Psoas muscle (tissue), 8 donors: ENCODE measurements around the gene RAB17. TPM values are rescaled to one million over a fixed set of nuclear protein-coding genes. Genes with fewer than 3 reads are reported as not detected.

Experiments used
- ATAC-seq, 4 donors: fragments of 200-7000 bp; cut with Tn5 transposase; one replicate each; pipeline ENCODE4 v1.9.1; 2020; ENCODE audit warnings: moderate library complexity in 3 of 4, mild to moderate bottlenecking in 2 of 4
- DNase-seq, 2 donors: peaks; one replicate each; pipeline ENCODE4 v3.0.0-alpha.2; 2020
- H3K27ac ChIP-seq: fragments of 200-600 bp; one replicate; pipeline ENCODE4 v1.8.0; 2022
- H3K27me3 ChIP-seq, 3 donors: fragments of 200-600 bp in 1 of 3; one replicate each; pipeline versions ENCODE4 v1.6.1 to v1.8.0; 2013 to 2022; ENCODE audit warnings: low read length in 2 of 3, mild to moderate bottlenecking in 2 of 3, moderate library complexity in 1 of 3; ENCODE audit not compliant: insufficient read depth in 3 of 3
- H3K36me3 ChIP-seq, 2 donors: fragments of 200-600 bp in 1 of 2; one replicate each; pipeline versions ENCODE4 v1.6.1 to v1.8.0; 2013 to 2022; ENCODE audit warnings: low read depth in 1 of 2, mild to moderate bottlenecking in 1 of 2, moderate library complexity in 1 of 2; ENCODE audit not compliant: insufficient read depth in 1 of 2
- H3K4me1 ChIP-seq: fragments of 200-600 bp; one replicate; pipeline ENCODE4 v1.8.0; 2022
- H3K4me3 ChIP-seq: fragments of 200-600 bp; one replicate; pipeline ENCODE4 v1.8.0; 2022; ENCODE audit warnings: mild to moderate bottlenecking
- H3K9me3 ChIP-seq: fragments of 200-600 bp; one replicate; pipeline ENCODE4 v1.8.0; 2022
- WGBS, 3 donors: extraction: QIAGEN DNeasy Blood & Tissue Kit; methylation state at CpG; one replicate each; pipeline versions ENCODE4 v1.1.6 to v1.1.7; 2013; 5-methylcytosine and 5-hydroxymethylcytosine counted together
- intact Hi-C, 2 donors: fragments of 100-400 bp; cut with DNase I; formaldehyde crosslinking; loops; one replicate each; pipeline versions ENCODE4 v1.11.0 to v1.14.2; 2022
- long read RNA-seq, 2 donors: library from polyadenylated mRNA; unstranded; transcript quantifications; one replicate each; pipeline ENCODE4 v2.0.0, GENCODE V29; 2021
- polyA plus RNA-seq, 3 donors: library from polyadenylated mRNA; stranded (reverse); fragments of 200-250 nt; gene quantifications; one replicate each; pipeline ENCODE4 v1.2.3, GENCODE V29; 2013
- total RNA-seq, 4 donors: library from RNA; stranded (reverse); fragmentation: NEBNext Ultra II Directional in 2 of 4; extraction: Animal tissue kit (Norgen Biotek cat#: 25700) in 2 of 4; gene quantifications; one replicate each; pipeline versions ENCODE4 v1.2.1 to v1.2.4, GENCODE V29; 2021 to 2023
- TF ChIP-seq, protein P1 (sequence below): fragments of 200-600 bp; IDR thresholded peaks from one replicate; pipeline ENCODE4 v1.8.0; 2022; ENCODE audit warnings: antibody characterized with exemption
- donor health status: healthy with polysubstance abuse.
- donor health status: DM: no; HTN: no; CAD: no; lungs with moderate emphysema.
- donor health status: Bipolar disorder and iron deficiency.
- donor health status: healthy.
- donor health status: DM: yes; HTN: yes; CAD: no.
- donor health status: DM: no; HTN: no; CAD: no.
- donor health status: DM: no; HTN: no; CAD: no.
- donor health status: DM: yes; HTN: yes; CAD: no.

RAB17 gene, protein sequence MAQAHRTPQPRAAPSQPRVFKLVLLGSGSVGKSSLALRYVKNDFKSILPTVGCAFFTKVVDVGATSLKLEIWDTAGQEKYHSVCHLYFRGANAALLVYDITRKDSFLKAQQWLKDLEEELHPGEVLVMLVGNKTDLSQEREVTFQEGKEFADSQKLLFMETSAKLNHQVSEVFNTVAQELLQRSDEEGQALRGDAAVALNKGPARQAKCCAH
- total RNA-seq (1 to 10 TPM; 1.1 to 1.5 (median 1.2) TPM), polyA plus RNA-seq (1 to 10 TPM in 1 of 3 donors, under 1 TPM in 2; 0.52 to 1.3 (median 0.80) TPM)
- long read RNA-seq, donor 1, partial matches to known transcripts: 0 of 1 reads
- long read RNA-seq, donor 1, other reads (novel, unspliced or antisense): 0 of 1 reads
- long read RNA-seq, donor 2, partial matches to known transcripts: 0 of 1 reads
- long read RNA-seq, donor 2, other reads (novel, unspliced or antisense): 1 of 1 reads

- H3K27me3 ChIP-seq: no peaks in the 10 kb centered on the region
- intact Hi-C loops: loop anchor here in 1 of 2 donors (5.0 kb wide), 1 partner anchor 157 kb away; no protein-coding TSS in a partner anchor
- DNase-seq (no peak), ATAC-seq (peak; percentile 31 to 86 (median 73))
- TF ChIP-seq, protein P1, sequence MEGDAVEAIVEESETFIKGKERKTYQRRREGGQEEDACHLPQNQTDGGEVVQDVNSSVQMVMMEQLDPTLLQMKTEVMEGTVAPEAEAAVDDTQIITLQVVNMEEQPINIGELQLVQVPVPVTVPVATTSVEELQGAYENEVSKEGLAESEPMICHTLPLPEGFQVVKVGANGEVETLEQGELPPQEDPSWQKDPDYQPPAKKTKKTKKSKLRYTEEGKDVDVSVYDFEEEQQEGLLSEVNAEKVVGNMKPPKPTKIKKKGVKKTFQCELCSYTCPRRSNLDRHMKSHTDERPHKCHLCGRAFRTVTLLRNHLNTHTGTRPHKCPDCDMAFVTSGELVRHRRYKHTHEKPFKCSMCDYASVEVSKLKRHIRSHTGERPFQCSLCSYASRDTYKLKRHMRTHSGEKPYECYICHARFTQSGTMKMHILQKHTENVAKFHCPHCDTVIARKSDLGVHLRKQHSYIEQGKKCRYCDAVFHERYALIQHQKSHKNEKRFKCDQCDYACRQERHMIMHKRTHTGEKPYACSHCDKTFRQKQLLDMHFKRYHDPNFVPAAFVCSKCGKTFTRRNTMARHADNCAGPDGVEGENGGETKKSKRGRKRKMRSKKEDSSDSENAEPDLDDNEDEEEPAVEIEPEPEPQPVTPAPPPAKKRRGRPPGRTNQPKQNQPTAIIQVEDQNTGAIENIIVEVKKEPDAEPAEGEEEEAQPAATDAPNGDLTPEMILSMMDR: no peak
- WGBS, 3 donors: 62 to 78% (median 70%) methylated on average over 16 of the region's 16 CpGs
- H3K9me3 ChIP-seq: no peaks in the 10 kb centered on the region
- H3K4me3 ChIP-seq: no peak within 1 kb of the TSS
- no peaks in the 10 kb centered on the region for H3K36me3 ChIP-seq
- peaks cover 9% of the 10 kb centered on the region for H3K4me1 ChIP-seq
- H3K27ac ChIP-seq: no peak within 1 kb of the TSS
Observed at GRCh38 chr2:237590272-237591140, at the start of gene RAB17. TSS of gene RAB17 (minus strand) at chr2:237590734. CDS start at chr2:237586154, 4,580 bp downstream.

- H3K9me3 ChIP-seq: no peaks in the 10 kb centered on the region
- H3K36me3 ChIP-seq: no peaks in the 10 kb centered on the region
- intact Hi-C loops: no loop called here
- ATAC-seq: peak; percentile 54 to 73 (median 71)
- H3K4me1 ChIP-seq: peaks cover 73% of the 10 kb centered on the region
- TF ChIP-seq, protein P1: no peak
- peak overlapping the region; percentile 91 for H3K27ac ChIP-seq
- peak overlapping the region; percentile 24 for H3K4me3 ChIP-seq
- 29 to 43% (median 36%) methylated on average over 6 of the region's 6 CpGs for WGBS, 3 donors
- DNase-seq: no peak
- no peaks in the 10 kb centered on the region for H3K27me3 ChIP-seq
Observed at GRCh38 chr2:237639836-237640220, 49.3 kb upstream of the RAB17 start.

- intact Hi-C loops: no loop called here
- H3K9me3 ChIP-seq: no peaks in the 10 kb centered on the region
- peak overlapping the region; percentile 24 for H3K4me3 ChIP-seq
- DNase-seq: no peak
- H3K4me1 ChIP-seq: peaks cover 68% of the 10 kb centered on the region
- peak overlapping the region; percentile 91 for H3K27ac ChIP-seq
- WGBS, 3 donors: 30 to 40% (median 32%) methylated on average over 11 of the region's 11 CpGs
- TF ChIP-seq, protein P1: no peak
- no peaks in the 10 kb centered on the region for H3K36me3 ChIP-seq
- peak; percentile 60 to 81 (median 67) for ATAC-seq
- H3K27me3 ChIP-seq: no peaks in the 10 kb centered on the region
Observed at GRCh38 chr2:237639052-237639835, 48.7 kb upstream of the RAB17 start.

DNA sequence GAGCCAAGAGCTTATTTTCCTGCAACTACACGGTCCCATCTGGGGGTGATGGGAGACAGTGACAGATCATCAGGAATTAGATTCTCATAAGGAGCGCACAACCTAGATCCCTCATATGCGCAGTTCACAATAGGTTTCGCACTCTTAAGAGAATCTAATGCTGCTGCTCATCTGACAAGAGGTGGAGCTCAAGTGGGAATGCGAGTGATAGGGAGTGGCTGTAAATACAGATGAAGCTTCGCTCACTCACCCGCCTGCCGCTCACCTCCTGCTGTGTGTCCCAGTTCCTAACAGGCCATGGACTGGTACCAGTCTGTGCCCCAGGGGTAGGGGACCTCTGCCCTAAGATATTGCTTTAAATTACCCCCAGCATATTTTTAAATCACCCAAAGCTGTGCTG lies 47.6 kb upstream of the RAB17 start:
- H3K27me3 ChIP-seq: no peaks in the 10 kb centered on the region
- DNase-seq (no peak), ATAC-seq (no peak)
- H3K27ac ChIP-seq: peak overlapping the region; percentile 91
- no peaks in the 10 kb centered on the region for H3K36me3 ChIP-seq
- intact Hi-C loops: no loop called here
- peaks cover 67% of the 10 kb centered on the region for H3K4me1 ChIP-seq
- H3K4me3 ChIP-seq: no peak overlapping the region
- TF ChIP-seq, protein P1: no peak
- no peaks in the 10 kb centered on the region for H3K9me3 ChIP-seq
- WGBS, 3 donors: 58 to 78% (median 65%) methylated on average over 8 of the region's 8 CpGs
